ENCODE data around the gene CDC42BPA. TPM values are rescaled to one million over a fixed set of nuclear protein-coding genes. Genes with fewer than 3 reads are reported as not detected.
A peak's percentile ranks its signal among the peaks of the same experiment; 100 is the strongest.

The CDC42BPA gene
- total and polyA plus RNA-seq, 2 experiments from 2014 or later = 28.6 to 39.1 TPM

DNA sequence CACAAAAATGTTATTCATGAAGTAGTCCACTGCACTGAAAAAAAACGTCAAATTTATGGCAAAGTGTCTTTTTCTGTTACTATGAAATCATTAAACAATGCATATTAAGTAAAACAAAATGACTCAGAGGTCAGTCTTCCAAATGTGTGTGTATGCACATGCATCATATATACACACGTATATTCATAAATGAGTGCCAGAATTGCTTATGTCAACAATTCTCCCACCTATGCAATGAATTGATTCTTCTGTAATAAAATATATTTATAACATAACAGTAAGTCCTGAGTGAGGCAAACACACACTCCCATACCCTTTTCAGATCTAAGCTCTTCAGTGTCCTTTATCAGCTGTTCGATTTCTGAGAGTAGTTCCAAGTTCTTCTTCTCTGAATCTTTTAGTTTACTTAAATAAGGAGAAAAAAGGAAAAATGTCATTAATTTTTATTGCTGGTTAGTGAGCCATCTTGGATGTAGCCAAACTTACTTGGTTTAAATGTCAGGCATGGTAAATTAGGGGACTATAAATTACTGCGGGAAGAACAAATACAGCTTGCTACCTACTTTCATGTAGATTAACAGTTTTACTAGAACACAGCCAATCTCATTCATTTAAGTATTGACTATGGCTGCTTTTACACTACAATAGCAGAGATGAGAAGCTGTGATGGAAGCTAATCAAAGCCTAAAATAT, 246.3 kb downstream of the CDC42BPA start:
- H3K4me1 ChIP-seq (ENCODE audit: insufficient read depth) = 0 out of 2 replicates have a peak, but pooled peaks cover 15% of the 10 kb centered on the region
- H3K9ac ChIP-seq = no peak overlapping the region
- no peaks in the 10 kb centered on the region; the same call in 1 of the 2 replicates for H3F3A ChIP-seq (ENCODE audit: insufficient read depth)
- no peak for TF ChIP-seq EZH2 (IDR thresholded peaks at IDR 0.05; ENCODE audit: insufficient read depth, poor library complexity, severe bottlenecking)
- TF ChIP-seq EZH2phosphoT487 (IDR thresholded peaks at IDR 0.05; ENCODE audit: insufficient read depth, low read depth) = no peak
- no peaks in the 10 kb centered on the region for H3K79me2 ChIP-seq (ENCODE audit: insufficient read depth)
- no peaks in the 10 kb centered on the region for H3K9me3 ChIP-seq (ENCODE audit: low read depth)
- H4K20me1 ChIP-seq (ENCODE audit: insufficient read depth) = no peaks in the 10 kb centered on the region
- WGBS, 2 experiments (ENCODE audit: low coverage in 1 of 2, low lambda C conversion rate in 2 of 2, missing lambda C conversion rate in 2 of 2) = 70 to 71% methylated on average over 4 of the region's 4 CpGs
- H2AFZ ChIP-seq = no peak overlapping the region
- H3K27me3 ChIP-seq (replicated peaks; ENCODE audit: insufficient read depth) = no peaks in the 10 kb centered on the region
- no peaks in the 10 kb centered on the region for H3K9me2 ChIP-seq (ENCODE audit: insufficient read depth)
- H3K27ac ChIP-seq = no peak overlapping the region
- H3K4me2 ChIP-seq (ENCODE audit: unreplicated experiment) = no peak overlapping the region
- peaks cover 24% of the 10 kb centered on the region for H3K36me3 ChIP-seq (ENCODE audit: low read depth)
- in situ Hi-C loops (cut with MboI) = no loop called here
- no peak for DNase-seq
- no peak overlapping the region for H3K4me3 ChIP-seq

DNA sequence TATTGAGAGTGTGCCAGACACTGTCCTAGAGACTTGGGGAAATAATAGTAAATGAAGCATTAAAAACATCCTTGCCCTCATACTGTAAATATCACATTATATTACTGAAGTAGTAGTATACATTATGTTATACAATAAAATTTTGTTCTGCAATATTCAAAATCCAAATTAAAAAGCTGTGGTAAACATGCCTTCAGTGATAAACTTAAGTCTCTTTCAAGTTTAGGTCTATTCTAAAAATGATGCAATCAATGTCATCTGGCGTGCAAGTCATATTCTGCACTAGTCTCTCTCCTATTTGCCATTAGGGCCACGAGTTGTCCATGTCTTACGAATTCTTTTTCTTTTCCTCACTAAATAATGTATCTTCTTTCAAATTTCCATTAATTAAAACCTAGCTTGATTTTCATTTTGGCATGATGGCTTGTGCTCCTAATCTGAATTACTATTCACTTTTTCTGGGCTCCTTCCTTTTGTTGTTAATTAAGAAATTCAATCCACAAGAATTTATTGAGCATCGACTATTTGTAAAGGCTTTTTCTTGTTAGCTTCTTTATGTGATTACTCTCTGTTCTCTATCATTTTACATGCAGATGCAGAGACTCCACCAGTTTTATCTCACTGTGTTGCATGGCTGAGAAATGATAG, 247.5 kb downstream of the CDC42BPA start:
- peaks cover 28% of the 10 kb centered on the region for H3K36me3 ChIP-seq (ENCODE audit: low read depth)
- 59 to 65% methylated on average over 4 of the region's 4 CpGs for WGBS, 2 experiments (ENCODE audit: low coverage in 1 of 2, low lambda C conversion rate in 2 of 2, missing lambda C conversion rate in 2 of 2)
- no peak for TF ChIP-seq EZH2 (IDR thresholded peaks at IDR 0.05; ENCODE audit: insufficient read depth, poor library complexity, severe bottlenecking)
- H2AFZ ChIP-seq = no peak overlapping the region
- H3F3A ChIP-seq (ENCODE audit: insufficient read depth) = no peaks in the 10 kb centered on the region; the same call in 1 of the 2 replicates
- H3K9ac ChIP-seq = no peak overlapping the region
- DNase-seq = no peak
- no peak overlapping the region for H3K4me3 ChIP-seq
- no peaks in the 10 kb centered on the region for H3K27me3 ChIP-seq (replicated peaks; ENCODE audit: insufficient read depth)
- no peak overlapping the region for H3K27ac ChIP-seq
- no peaks in the 10 kb centered on the region for H3K79me2 ChIP-seq (ENCODE audit: insufficient read depth)
- H3K9me2 ChIP-seq (ENCODE audit: insufficient read depth) = no peaks in the 10 kb centered on the region
- no peak overlapping the region for H3K4me2 ChIP-seq (ENCODE audit: unreplicated experiment)
- no peaks in the 10 kb centered on the region for H3K9me3 ChIP-seq (ENCODE audit: low read depth)
- in situ Hi-C loops (cut with MboI) = no loop called here
- H4K20me1 ChIP-seq (ENCODE audit: insufficient read depth) = no peaks in the 10 kb centered on the region
- H3K4me1 ChIP-seq (ENCODE audit: insufficient read depth) = 0 out of 2 replicates have a peak, but pooled peaks cover 15% of the 10 kb centered on the region

DNA sequence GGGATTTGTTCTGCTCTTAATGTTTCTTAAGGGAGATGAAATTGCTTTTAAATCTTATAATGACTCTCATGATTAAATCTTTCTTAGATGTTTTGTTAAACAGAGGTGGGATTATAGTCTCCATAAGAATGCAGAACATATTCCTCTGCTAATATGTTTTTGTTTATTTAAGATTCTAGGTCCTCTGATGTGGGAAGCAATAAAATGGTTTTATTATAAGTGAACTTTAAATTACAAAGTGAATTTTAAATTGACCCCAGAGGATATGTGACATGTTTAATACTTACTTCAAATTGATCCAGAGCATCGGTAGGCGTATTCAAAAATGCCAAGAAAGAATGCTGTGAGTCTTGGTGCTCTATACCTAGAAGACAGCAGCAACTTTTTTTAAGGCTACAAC, 248.8 kb downstream of the CDC42BPA start:
- TF ChIP-seq EZH2phosphoT487 (IDR thresholded peaks at IDR 0.05; ENCODE audit: insufficient read depth, low read depth) (no peak), EZH2 (IDR thresholded peaks at IDR 0.05; ENCODE audit: insufficient read depth, poor library complexity, severe bottlenecking) (no peak)
- Histone ChIP-seq H3K4me2 (ENCODE audit: unreplicated experiment) (no peak overlapping the region), H3K79me2 (ENCODE audit: insufficient read depth) (no peaks in the 10 kb centered on the region), H3K9me3 (ENCODE audit: low read depth) (no peaks in the 10 kb centered on the region), H3K27me3 (replicated peaks; ENCODE audit: insufficient read depth) (no peaks in the 10 kb centered on the region), H3K9ac (no peak overlapping the region), H4K20me1 (ENCODE audit: insufficient read depth) (no peaks in the 10 kb centered on the region), H3K4me1 (ENCODE audit: insufficient read depth) (0 out of 2 replicates have a peak, but pooled peaks cover 15% of the 10 kb centered on the region), H2AFZ (no peak overlapping the region), H3K4me3 (no peak overlapping the region), H3K9me2 (ENCODE audit: insufficient read depth) (no peaks in the 10 kb centered on the region), H3K27ac (no peak overlapping the region), H3K36me3 (ENCODE audit: low read depth) (peaks cover 29% of the 10 kb centered on the region), H3F3A (ENCODE audit: insufficient read depth) (no peaks in the 10 kb centered on the region; the same call in 1 of the 2 replicates)
- in situ Hi-C loops (cut with MboI) = no loop called here
- DNase-seq = no peak
- WGBS, 2 experiments (ENCODE audit: low coverage in 1 of 2, low lambda C conversion rate in 2 of 2, missing lambda C conversion rate in 2 of 2) = 96 to 99% methylated on average over 2 of the region's 2 CpGs

DNA sequence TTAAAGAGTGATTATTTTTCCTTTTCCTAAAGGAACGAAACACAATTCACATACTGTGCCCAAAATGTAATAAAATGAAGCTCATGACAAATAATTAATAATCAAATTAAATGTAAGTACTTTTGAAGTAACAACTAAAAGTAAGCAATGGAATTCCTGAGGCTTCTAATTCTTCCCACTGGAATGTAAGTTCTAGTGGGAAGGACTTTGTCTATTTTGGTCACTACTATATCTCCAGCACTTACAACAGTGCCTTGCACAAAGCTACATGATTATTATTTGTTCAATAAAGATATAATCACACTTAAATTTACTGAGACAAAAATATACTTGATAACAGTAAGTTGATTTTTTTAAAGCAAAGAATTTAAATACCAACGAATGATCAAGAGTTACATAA, 249.4 kb downstream of the CDC42BPA start:
- H3K79me2 ChIP-seq (ENCODE audit: insufficient read depth) = no peaks in the 10 kb centered on the region
- 66 to 73% methylated on average over 2 of the region's 2 CpGs for WGBS, 2 experiments (ENCODE audit: low coverage in 1 of 2, low lambda C conversion rate in 2 of 2, missing lambda C conversion rate in 2 of 2)
- TF ChIP-seq EZH2phosphoT487 (IDR thresholded peaks at IDR 0.05; ENCODE audit: insufficient read depth, low read depth) (no peak), EZH2 (IDR thresholded peaks at IDR 0.05; ENCODE audit: insufficient read depth, poor library complexity, severe bottlenecking) (no peak)
- H3K4me3 ChIP-seq = no peak overlapping the region
- H4K20me1 ChIP-seq (ENCODE audit: insufficient read depth) = no peaks in the 10 kb centered on the region
- H3K4me1 ChIP-seq (ENCODE audit: insufficient read depth) = 0 out of 2 replicates have a peak, but pooled peaks cover 15% of the 10 kb centered on the region
- H3K36me3 ChIP-seq (ENCODE audit: low read depth) = peaks cover 36% of the 10 kb centered on the region
- H2AFZ ChIP-seq = no peak overlapping the region
- no peaks in the 10 kb centered on the region for H3K9me3 ChIP-seq (ENCODE audit: low read depth)
- H3K9ac ChIP-seq = no peak overlapping the region
- no peaks in the 10 kb centered on the region for H3K9me2 ChIP-seq (ENCODE audit: insufficient read depth)
- no peaks in the 10 kb centered on the region for H3K27me3 ChIP-seq (replicated peaks; ENCODE audit: insufficient read depth)
- no peaks in the 10 kb centered on the region; the same call in 1 of the 2 replicates for H3F3A ChIP-seq (ENCODE audit: insufficient read depth)
- in situ Hi-C loops (cut with MboI) = no loop called here
- H3K4me2 ChIP-seq (ENCODE audit: unreplicated experiment) = no peak overlapping the region
- no peak overlapping the region for H3K27ac ChIP-seq
- DNase-seq = peak; percentile 5

Data from GM23248 (cell line).